Nephron progenitor cell (in vitro differentiated cells): ENCODE results near the gene TXNRD1.

Source experiments
- DNase-seq: peaks from one replicate; pipeline ENCODE4 v3.0.0; 2021
- H3K27ac Mint-ChIP-seq: 2 replicates; pipeline ENCODE4 v1.8.0; 2021; ENCODE audit warnings: mild to moderate bottlenecking, moderate library complexity, mixed read lengths
- H3K27me3 Mint-ChIP-seq: 2 replicates; pipeline ENCODE4 v1.8.0; 2021; ENCODE audit warnings: mild to moderate bottlenecking, low read depth, mixed read lengths; ENCODE audit not compliant: poor library complexity
- H3K36me3 Mint-ChIP-seq: 2 replicates; pipeline ENCODE4 v1.8.0; 2021; ENCODE audit warnings: low read depth, mixed read lengths
- H3K4me1 Mint-ChIP-seq: 2 replicates; pipeline ENCODE4 v1.8.0; 2021; ENCODE audit warnings: mixed read lengths
- H3K4me3 Mint-ChIP-seq: 2 replicates; pipeline ENCODE4 v1.8.0; 2021; ENCODE audit warnings: mild to moderate bottlenecking, moderate library complexity, mixed read lengths
- H3K9me3 Mint-ChIP-seq: 2 replicates; pipeline ENCODE4 v1.8.0; 2021; ENCODE audit warnings: mild to moderate bottlenecking, moderate library complexity, mixed read lengths
- CTCF ChIP-seq: fragments of 200-600 bp; sonication (generic); IDR thresholded peaks from 2 replicates; pipeline ENCODE4 v1.5.0; 2021; ENCODE audit warnings: antibody characterized with exemption

The TXNRD1 gene

GRCh38 chr12:104280717-104281458 is 65.3 kb downstream of the TXNRD1 start:
- Mint-ChIP-seq H3K4me1 (peaks cover 23% of the 10 kb centered on the region), H3K9me3 (peaks cover 15% of the 10 kb centered on the region), H3K27me3 (peaks cover 4% of the 10 kb centered on the region), H3K4me3 (no peak overlapping the region), H3K27ac (no peak overlapping the region), H3K36me3 (no peaks in the 10 kb centered on the region)
- no peak for DNase-seq
- no peak for TF ChIP-seq CTCF

DNA sequence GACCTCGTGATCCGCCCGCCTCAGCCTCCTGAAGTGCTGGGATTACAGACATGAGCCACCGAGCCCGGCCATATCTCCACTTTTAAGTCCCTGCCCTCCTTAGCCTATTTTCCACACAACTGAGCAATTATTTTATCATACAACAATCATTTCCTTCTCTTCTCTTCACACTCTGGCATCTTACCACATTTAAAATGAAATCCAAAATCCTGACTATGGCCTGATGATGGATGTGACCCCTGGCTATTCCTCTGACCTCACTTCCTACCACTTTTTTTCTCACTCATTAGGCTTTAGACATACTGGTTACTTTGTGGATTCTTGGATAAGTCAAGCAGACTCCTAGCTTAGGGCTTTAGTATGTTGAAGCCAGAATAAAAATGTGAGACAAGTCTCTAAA is 66.1 kb downstream of the TXNRD1 start:
- Mint-ChIP-seq H3K9me3 (peaks cover 15% of the 10 kb centered on the region), H3K4me3 (no peak overlapping the region), H3K36me3 (no peaks in the 10 kb centered on the region), H3K4me1 (peaks cover 23% of the 10 kb centered on the region), H3K27me3 (peaks cover 4% of the 10 kb centered on the region), H3K27ac (no peak overlapping the region)
- DNase-seq: no peak
- no peak for TF ChIP-seq CTCF

DNA sequence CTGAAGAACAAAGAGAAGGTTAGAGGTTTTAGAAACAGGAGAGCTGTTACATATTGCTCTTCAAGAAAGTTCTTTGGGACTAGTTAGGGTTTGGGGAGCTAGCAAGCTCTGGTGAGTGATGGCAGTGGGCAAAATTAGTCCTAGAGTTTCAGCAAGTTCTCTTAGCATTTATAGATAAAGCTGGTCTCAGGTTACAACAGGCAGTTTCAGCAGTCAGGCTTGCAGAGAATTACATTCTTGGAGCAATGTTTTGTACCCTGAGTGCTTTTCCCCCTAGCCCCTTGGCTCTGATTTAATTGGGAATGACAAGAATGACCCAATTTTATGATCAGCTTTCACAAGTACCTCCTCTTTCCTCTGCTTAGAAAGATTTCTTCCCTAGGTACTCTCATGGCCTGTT is 66.5 kb downstream of the TXNRD1 start:
- peaks cover 15% of the 10 kb centered on the region for H3K9me3 Mint-ChIP-seq
- H3K27ac Mint-ChIP-seq: no peak overlapping the region

GRCh38 chr12:104285740-104286515 is 70.3 kb downstream of the TXNRD1 start:
- no peak for TF ChIP-seq CTCF
- Mint-ChIP-seq H3K9me3 (peaks cover 13% of the 10 kb centered on the region), H3K27me3 (peaks cover 8% of the 10 kb centered on the region), H3K27ac (peak overlapping the region; percentile 99), H3K4me3 (peak overlapping the region; percentile 97), H3K36me3 (no peaks in the 10 kb centered on the region), H3K4me1 (peaks cover 39% of the 10 kb centered on the region)
- no peak for DNase-seq

More for the DNA sequence above, 66.5 kb downstream of the TXNRD1 start:
- no peak for DNase-seq
- peaks cover 24% of the 10 kb centered on the region for H3K4me1 Mint-ChIP-seq
- peaks cover 5% of the 10 kb centered on the region for H3K27me3 Mint-ChIP-seq
- no peak for TF ChIP-seq CTCF
- no peaks in the 10 kb centered on the region for H3K36me3 Mint-ChIP-seq
- H3K4me3 Mint-ChIP-seq: no peak overlapping the region

DNA sequence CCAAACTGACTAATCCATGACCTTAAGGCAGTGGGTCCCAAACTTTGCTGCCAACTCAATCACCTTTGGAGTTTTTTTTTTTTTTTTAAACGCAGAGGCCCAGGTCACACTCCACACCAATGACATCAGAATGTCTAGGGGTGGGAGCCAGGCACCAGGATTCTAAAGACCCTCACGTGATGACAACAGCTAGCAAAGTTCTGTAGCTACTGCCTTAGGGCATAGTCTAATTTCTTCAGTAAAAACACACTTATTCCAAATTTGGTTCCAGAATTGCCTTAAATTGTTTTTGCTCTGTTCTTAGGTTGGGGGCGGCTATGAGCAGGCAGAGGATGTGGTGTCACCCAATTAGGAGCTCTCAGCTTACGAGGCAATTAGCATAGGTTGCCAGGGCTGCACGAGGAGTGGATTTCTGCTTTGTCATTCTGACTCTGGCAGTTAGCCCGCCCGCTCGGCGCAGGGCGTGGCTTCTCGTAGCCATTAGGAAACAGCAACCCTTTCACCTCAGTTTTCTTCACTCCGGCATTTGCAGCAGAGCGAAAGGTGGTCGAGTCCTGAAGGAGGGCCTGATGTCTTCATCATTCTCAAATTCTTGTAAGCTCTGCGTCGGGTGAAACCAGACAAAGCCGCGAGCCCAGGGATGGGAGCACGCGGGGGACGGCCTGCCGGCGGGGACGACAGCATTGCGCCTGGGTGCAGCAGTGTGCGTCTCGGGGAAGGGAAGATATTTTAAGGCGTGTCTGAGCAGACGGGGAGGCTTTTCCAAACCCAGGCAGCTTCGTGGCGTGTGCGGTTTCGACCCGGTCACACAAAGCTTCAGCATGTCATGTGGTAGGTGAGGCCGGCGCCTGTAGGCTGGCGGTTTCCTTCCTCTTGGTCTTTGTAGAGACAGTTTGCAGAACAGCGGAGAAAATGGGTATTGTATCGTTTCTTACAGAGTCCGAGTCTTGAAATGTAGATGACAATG is 71.2 kb downstream of the TXNRD1 start:
- peak; percentile 85 for DNase-seq
- no peak for TF ChIP-seq CTCF
- Mint-ChIP-seq H3K27me3 (peaks cover 5% of the 10 kb centered on the region), H3K36me3 (peaks cover 4% of the 10 kb centered on the region), H3K4me3 (peak overlapping the region; percentile 97), H3K9me3 (peaks cover 7% of the 10 kb centered on the region), H3K4me1 (peaks cover 38% of the 10 kb centered on the region), H3K27ac (peak overlapping the region; percentile 99)
